Vagina (tissue), 2 donors: ENCODE data around the gene NELL1. TPM values are rescaled to one million over a fixed set of nuclear protein-coding genes. Genes with fewer than 3 reads are reported as not detected.

Experiments
- DNase-seq, 2 donors: peaks; one replicate each; pipeline ENCODE4 v3.0.0-alpha.2; 2017; ENCODE audit errors: extremely low spot score in 2 of 2
- H3K27ac ChIP-seq: fragments of 200-600 bp; sonication (generic); one replicate; pipeline ENCODE4 v1.5.1; 2019
- H3K27me3 ChIP-seq: fragments of 200-600 bp; sonication (generic); one replicate; pipeline ENCODE4 v1.5.1; 2019
- H3K36me3 ChIP-seq, 2 donors: fragments of 200-600 bp; sonication (generic); one replicate each; pipeline ENCODE4 v1.5.1; 2017 to 2019
- H3K4me1 ChIP-seq: fragments of 200-600 bp; sonication (generic); one replicate; pipeline ENCODE4 v1.5.1; 2019
- H3K4me3 ChIP-seq, 2 donors: fragments of 200-600 bp; sonication (generic); 1 replicate in 1 of 2; 2 replicates in 1 of 2; pipeline ENCODE4 v1.5.1; 2016 to 2019
- H3K9me3 ChIP-seq: fragments of 200-600 bp; sonication (generic); one replicate; pipeline ENCODE4 v1.5.1; 2019
- POLR2A ChIP-seq, 2 donors: fragments of 450-650 bp; IDR thresholded peaks; one replicate each; pipeline ENCODE4 v1.6.1; 2017; ENCODE audit warnings: antibody characterized with exemption in 2 of 2, mild to moderate bottlenecking in 2 of 2, moderate library complexity in 2 of 2
- POLR2AphosphoS5 ChIP-seq, 2 donors: sonication (generic); formaldehyde crosslinking; IDR thresholded peaks; one replicate each; pipeline ENCODE4 v1.9.0; 2017; ENCODE audit warnings: antibody characterized with exemption in 2 of 2, mild to moderate bottlenecking in 2 of 2, low read depth in 1 of 2; ENCODE audit not compliant: insufficient read depth in 1 of 2
- intact Hi-C: fragments of 100-400 bp; cut with DNase I; formaldehyde crosslinking; loops from one replicate; pipeline ENCODE4 v1.15.1; 2023
- total RNA-seq: library from RNA; depleted of rRNA; stranded (reverse); fragments of >200 nt; gene quantifications from one replicate; pipeline ENCODE4 v1.2.3, GENCODE V29; 2016
- TF ChIP-seq, protein P1 (sequence below), 3 experiments: fragments of 450-650 bp in 2 of 3; fragments of 200-600 bp in 1 of 3; sonication (generic) in 1 of 3; IDR thresholded peaks; one replicate each; pipeline ENCODE4 v1.5.1; 2017 to 2019; ENCODE audit warnings: antibody characterized with exemption in 3 of 3, mild to moderate bottlenecking in 2 of 3, moderate library complexity in 2 of 3

The NELL1 gene
- total RNA-seq, 1 donor from 2014 or later = 0.49 TPM

GRCh38 chr11:21059879-21060278 is 390.5 kb downstream of the NELL1 start:
- intact Hi-C loops = no loop called here

GRCh38 chr11:21066030-21066429 is 396.6 kb downstream of the NELL1 start:
- H3K27me3 ChIP-seq = no peaks in the 10 kb centered on the region
- intact Hi-C loops = no loop called here
- no peaks in the 10 kb centered on the region for H3K4me1 ChIP-seq
- DNase-seq = no peak
- no peak for TF ChIP-seq POLR2A (IDR thresholded peaks at IDR 0.05)
- TF ChIP-seq POLR2AphosphoS5 (IDR thresholded peaks at IDR 0.05; ENCODE audit: insufficient read depth in 1 of 2, low read depth in 1 of 2) = no peak
- TF ChIP-seq, protein P1, sequence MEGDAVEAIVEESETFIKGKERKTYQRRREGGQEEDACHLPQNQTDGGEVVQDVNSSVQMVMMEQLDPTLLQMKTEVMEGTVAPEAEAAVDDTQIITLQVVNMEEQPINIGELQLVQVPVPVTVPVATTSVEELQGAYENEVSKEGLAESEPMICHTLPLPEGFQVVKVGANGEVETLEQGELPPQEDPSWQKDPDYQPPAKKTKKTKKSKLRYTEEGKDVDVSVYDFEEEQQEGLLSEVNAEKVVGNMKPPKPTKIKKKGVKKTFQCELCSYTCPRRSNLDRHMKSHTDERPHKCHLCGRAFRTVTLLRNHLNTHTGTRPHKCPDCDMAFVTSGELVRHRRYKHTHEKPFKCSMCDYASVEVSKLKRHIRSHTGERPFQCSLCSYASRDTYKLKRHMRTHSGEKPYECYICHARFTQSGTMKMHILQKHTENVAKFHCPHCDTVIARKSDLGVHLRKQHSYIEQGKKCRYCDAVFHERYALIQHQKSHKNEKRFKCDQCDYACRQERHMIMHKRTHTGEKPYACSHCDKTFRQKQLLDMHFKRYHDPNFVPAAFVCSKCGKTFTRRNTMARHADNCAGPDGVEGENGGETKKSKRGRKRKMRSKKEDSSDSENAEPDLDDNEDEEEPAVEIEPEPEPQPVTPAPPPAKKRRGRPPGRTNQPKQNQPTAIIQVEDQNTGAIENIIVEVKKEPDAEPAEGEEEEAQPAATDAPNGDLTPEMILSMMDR (IDR thresholded peaks at IDR 0.05) = no peak
- no peaks in the 10 kb centered on the region for H3K36me3 ChIP-seq
- H3K27ac ChIP-seq = no peak overlapping the region
- no peaks in the 10 kb centered on the region for H3K9me3 ChIP-seq
- no peak overlapping the region for H3K4me3 ChIP-seq

More at GRCh38 chr11:21059879-21060278, 390.5 kb downstream of the NELL1 start:
- DNase-seq = no peak
- Histone ChIP-seq H3K36me3 (no peaks in the 10 kb centered on the region), H3K4me3 (no peak overlapping the region), H3K9me3 (no peaks in the 10 kb centered on the region), H3K27ac (no peak overlapping the region), H3K4me1 (no peaks in the 10 kb centered on the region), H3K27me3 (no peaks in the 10 kb centered on the region)
- TF ChIP-seq POLR2A (IDR thresholded peaks at IDR 0.05) = no peak
- TF ChIP-seq, protein P1 (IDR thresholded peaks at IDR 0.05) = no peak

DNA sequence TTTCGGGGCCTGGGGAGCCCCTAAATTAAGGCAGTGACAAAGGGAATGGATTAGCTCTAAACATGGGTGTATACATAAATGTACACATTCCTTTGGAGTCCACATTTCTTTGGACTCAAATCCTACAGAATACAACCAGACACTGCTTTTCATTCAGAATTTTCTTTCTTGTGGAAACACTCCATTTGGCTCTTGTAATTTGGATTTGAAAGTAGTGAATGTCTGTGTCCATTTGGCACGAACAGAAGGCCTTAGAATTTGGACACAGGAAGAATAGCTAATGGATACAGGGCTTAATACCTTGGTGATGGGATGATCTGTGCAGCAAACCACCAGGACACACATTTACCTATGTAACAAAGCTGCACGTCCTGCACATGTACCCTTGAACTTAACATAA is 399.5 kb downstream of the NELL1 start:
- intact Hi-C loops = no loop called here
- Histone ChIP-seq H3K36me3 (no peaks in the 10 kb centered on the region), H3K27ac (no peak overlapping the region), H3K27me3 (no peaks in the 10 kb centered on the region), H3K4me3 (no peak overlapping the region), H3K4me1 (no peaks in the 10 kb centered on the region), H3K9me3 (no peaks in the 10 kb centered on the region)
- DNase-seq = no peak
- TF ChIP-seq POLR2AphosphoS5 (IDR thresholded peaks at IDR 0.05; ENCODE audit: insufficient read depth in 1 of 2, low read depth in 1 of 2) = no peak
- TF ChIP-seq, protein P1 (IDR thresholded peaks at IDR 0.05) = no peak
- TF ChIP-seq POLR2A (IDR thresholded peaks at IDR 0.05) = no peak

DNA sequence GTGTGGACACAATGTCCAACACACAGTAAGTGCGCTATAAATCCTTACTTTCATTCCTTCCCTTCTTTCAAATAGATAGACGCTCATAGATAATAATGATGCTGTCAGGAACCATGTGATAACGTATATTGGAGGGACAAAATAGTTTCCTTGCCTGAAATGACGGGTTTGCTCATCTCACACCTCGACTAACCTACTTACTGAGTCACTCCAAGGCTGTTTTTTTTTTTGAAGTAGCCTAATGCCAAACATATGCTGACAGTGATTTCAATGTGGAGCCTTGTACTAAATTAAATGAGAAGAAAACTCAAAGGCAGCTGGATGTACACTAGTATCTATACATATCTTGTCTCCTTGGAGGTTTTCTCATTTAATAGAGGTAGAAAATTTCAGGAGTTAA is 400.5 kb downstream of the NELL1 start:
- Histone ChIP-seq H3K27me3 (no peaks in the 10 kb centered on the region), H3K27ac (no peak overlapping the region), H3K9me3 (no peaks in the 10 kb centered on the region), H3K4me1 (no peaks in the 10 kb centered on the region), H3K4me3 (no peak overlapping the region), H3K36me3 (no peaks in the 10 kb centered on the region)
- TF ChIP-seq POLR2A (IDR thresholded peaks at IDR 0.05) = no peak
- TF ChIP-seq POLR2AphosphoS5 (IDR thresholded peaks at IDR 0.05; ENCODE audit: insufficient read depth in 1 of 2, low read depth in 1 of 2) = no peak
- TF ChIP-seq, protein P1 (IDR thresholded peaks at IDR 0.05) = no peak
- no peak for DNase-seq
- intact Hi-C loops = loop anchor here (5.0 kb wide), 1 partner anchor 1188 kb away; no protein-coding TSS in a partner anchor

GRCh38 chr11:21072558-21072957 is 403.2 kb downstream of the NELL1 start:
- H3K36me3 ChIP-seq = no peaks in the 10 kb centered on the region
- no peaks in the 10 kb centered on the region for H3K27me3 ChIP-seq
- H3K9me3 ChIP-seq = no peaks in the 10 kb centered on the region
- TF ChIP-seq POLR2A (IDR thresholded peaks at IDR 0.05) = no peak
- TF ChIP-seq, protein P1 (IDR thresholded peaks at IDR 0.05) = no peak
- no peak for TF ChIP-seq POLR2AphosphoS5 (IDR thresholded peaks at IDR 0.05; ENCODE audit: insufficient read depth in 1 of 2, low read depth in 1 of 2)
- no peaks in the 10 kb centered on the region for H3K4me1 ChIP-seq
- intact Hi-C loops = loop anchor here (5.0 kb wide), 1 partner anchor 1190 kb away; no protein-coding TSS in a partner anchor
- H3K4me3 ChIP-seq = no peak overlapping the region
- no peak for DNase-seq
- no peak overlapping the region for H3K27ac ChIP-seq
